ENCODE results near the gene OR5B12. TPM values are rescaled to one million over a fixed set of nuclear protein-coding genes. Genes with fewer than 3 reads are reported as not detected.
"Not testable (repeated sequence)": the region's sequence is repeated elsewhere in the genome, so short reads cannot be mapped to it uniquely, and the experiment has no call there.

OR5B12 gene
- total and polyA plus RNA-seq, 12 donors = not detected

DNA sequence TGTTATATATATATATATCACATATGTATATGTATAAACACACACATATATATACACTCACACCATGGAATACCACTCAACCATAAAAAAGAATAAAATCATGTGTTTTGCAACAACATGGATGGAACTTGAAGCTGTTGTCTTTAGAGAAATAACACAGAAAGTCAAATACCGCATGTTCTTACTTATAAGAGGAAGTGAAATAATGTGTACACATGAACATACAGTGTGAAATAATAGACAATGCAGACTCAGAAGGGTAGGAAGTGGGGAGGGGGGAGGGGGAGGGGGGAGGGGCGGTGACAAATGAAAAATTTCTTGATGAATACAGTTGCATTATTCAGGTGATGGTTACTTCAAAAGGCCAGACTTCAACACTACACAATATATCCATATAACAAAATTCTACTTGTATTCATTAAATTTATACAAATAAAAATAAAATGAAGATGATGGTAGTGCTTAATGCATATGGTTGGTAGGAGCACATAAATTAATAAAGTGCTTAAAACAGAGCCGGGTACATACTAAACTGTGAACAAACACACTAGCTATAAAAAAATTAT is 8.3 kb downstream of the OR5B12 start:
- no peaks in the 10 kb centered on the region for H3K4me1 ChIP-seq (replicated peaks in 1 of 2)
- H3K4me3 ChIP-seq = no peak overlapping the region
- H3K9me3 ChIP-seq (replicated peaks in 1 of 3) = no peaks in the 10 kb centered on the region
- intact Hi-C loops (cut with DNase I) = no loop called here
- no peak for DNase-seq
- no peak overlapping the region for H3K27ac ChIP-seq
- H3K36me3 ChIP-seq (replicated peaks in 1 of 2) = no peaks in the 10 kb centered on the region
- no peaks in the 10 kb centered on the region for H3K27me3 ChIP-seq
- TF ChIP-seq, protein P1, sequence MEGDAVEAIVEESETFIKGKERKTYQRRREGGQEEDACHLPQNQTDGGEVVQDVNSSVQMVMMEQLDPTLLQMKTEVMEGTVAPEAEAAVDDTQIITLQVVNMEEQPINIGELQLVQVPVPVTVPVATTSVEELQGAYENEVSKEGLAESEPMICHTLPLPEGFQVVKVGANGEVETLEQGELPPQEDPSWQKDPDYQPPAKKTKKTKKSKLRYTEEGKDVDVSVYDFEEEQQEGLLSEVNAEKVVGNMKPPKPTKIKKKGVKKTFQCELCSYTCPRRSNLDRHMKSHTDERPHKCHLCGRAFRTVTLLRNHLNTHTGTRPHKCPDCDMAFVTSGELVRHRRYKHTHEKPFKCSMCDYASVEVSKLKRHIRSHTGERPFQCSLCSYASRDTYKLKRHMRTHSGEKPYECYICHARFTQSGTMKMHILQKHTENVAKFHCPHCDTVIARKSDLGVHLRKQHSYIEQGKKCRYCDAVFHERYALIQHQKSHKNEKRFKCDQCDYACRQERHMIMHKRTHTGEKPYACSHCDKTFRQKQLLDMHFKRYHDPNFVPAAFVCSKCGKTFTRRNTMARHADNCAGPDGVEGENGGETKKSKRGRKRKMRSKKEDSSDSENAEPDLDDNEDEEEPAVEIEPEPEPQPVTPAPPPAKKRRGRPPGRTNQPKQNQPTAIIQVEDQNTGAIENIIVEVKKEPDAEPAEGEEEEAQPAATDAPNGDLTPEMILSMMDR (IDR thresholded peaks at IDR 0.05) = no peak
- no peak for TF ChIP-seq POLR2A (IDR thresholded peaks at IDR 0.05)
- 39 to 60% (median 53%) methylated on average over 3 of the region's 3 CpGs for WGBS, 4 donors

DNA sequence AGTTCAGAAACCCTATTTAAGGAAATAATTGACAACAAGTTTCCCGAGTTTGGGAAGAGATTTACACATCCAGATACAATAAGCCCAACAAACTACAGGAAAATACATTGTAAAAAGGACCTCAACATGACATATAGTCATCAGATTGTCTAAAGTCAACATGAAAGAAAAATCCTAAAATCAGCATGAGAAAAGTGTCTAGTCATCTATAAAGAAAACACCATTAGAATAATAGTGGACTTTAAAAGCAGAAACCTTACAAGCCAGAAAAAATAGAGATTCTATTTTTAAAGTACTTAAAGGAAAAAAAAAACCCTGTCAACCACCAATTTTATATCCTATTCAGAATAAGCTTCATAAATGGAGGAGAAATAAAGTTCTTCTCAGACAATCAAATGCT is 12.8 kb downstream of the OR5B12 start:
- intact Hi-C loops (cut with DNase I) = no loop called here
- H3K4me1 ChIP-seq (replicated peaks in 1 of 2) = no peaks in the 10 kb centered on the region
- WGBS, 4 donors = 9 to 49% (median 31%) methylated on average over 1 of the region's 1 CpG
- H3K27me3 ChIP-seq = no peaks in the 10 kb centered on the region
- DNase-seq = no peak
- H3K9me3 ChIP-seq (replicated peaks in 1 of 3) = no peaks in the 10 kb centered on the region
- TF ChIP-seq POLR2A (IDR thresholded peaks at IDR 0.05) = no peak
- TF ChIP-seq, protein P1 (IDR thresholded peaks at IDR 0.05) = no peak
- no peak overlapping the region for H3K4me3 ChIP-seq
- H3K27ac ChIP-seq = no peak overlapping the region
- H3K36me3 ChIP-seq (replicated peaks in 1 of 2) = no peaks in the 10 kb centered on the region

DNA sequence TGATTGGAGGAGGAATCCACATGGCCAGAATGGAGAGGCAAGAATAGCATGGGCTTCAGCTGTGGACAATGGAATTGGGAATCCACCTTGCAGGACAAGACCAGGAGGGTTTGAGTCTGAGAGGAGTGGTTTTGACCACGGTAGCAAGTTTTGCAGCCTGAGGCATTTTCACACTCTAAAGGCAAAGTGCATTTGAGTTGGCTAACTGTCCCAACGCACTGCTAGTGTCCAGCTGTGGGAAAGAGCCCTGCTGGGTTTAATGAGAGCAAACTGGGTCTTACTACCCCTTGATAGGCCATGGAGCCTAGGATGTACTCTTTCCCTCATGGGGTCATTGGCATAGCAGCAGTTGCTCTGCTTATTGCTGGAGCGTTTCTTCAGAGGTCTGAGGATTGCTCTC is 14.0 kb downstream of the OR5B12 start, which contains the start of gene OR5B2:
OR5B2 (minus strand) TSS at position 101 of the 400 bp plus-strand sequence. CDS start 4,860 bp downstream, outside the sequence.
- H3K27me3 ChIP-seq = no peaks in the 10 kb centered on the region
- DNase-seq = no peak
- WGBS, 4 donors = 57 to 67% (median 65%) methylated on average over 3 of the region's 3 CpGs
- TF ChIP-seq POLR2A (IDR thresholded peaks at IDR 0.05) = no peak
- TF ChIP-seq, protein P1 (IDR thresholded peaks at IDR 0.05) = no peak
- no peaks in the 10 kb centered on the region for H3K9me3 ChIP-seq (replicated peaks in 1 of 3)
- H3K36me3 ChIP-seq (replicated peaks in 1 of 2) = no peaks in the 10 kb centered on the region
- no peaks in the 10 kb centered on the region for H3K4me1 ChIP-seq (replicated peaks in 1 of 2)
- no peak within 1 kb of the TSS for H3K27ac ChIP-seq
- intact Hi-C loops (cut with DNase I) = no loop called here
- no peak within 1 kb of the TSS for H3K4me3 ChIP-seq

DNA sequence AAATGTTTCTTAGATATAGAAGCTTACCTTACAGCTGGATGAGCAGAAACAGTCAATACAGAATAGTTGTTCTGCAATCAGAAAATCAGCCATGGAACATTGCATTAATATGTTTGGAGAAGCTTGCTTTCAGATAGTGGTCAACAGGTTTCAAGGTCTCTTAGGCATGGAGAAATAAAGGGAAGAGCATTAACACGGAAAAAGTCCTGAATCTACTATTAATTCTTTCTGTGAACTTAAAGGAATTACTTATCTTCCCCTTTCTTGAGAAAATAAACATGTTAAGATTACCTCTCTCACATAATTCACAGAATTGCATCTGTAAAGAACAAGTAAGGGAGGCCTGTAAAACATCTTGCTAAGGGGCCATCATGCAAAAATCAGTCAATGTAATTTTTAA is 35.3 kb downstream of the OR5B12 start, which contains the start of gene OR5B3:
OR5B3 (minus strand) TSS at position 101 of the 400 bp plus-strand sequence. CDS start 3,465 bp downstream, outside the sequence.
- intact Hi-C loops (cut with DNase I) = no loop called here
- no peaks in the 10 kb centered on the region for H3K27me3 ChIP-seq
- WGBS, 4 donors = 46 to 55% (median 52%) methylated on average over 1 of the region's 1 CpG
- no peak within 1 kb of the TSS for H3K4me3 ChIP-seq
- TF ChIP-seq, protein P1 (IDR thresholded peaks at IDR 0.05) = no peak
- no peak for TF ChIP-seq POLR2A (IDR thresholded peaks at IDR 0.05)
- no peaks in the 10 kb centered on the region for H3K9me3 ChIP-seq (replicated peaks in 1 of 3)
- no peak within 1 kb of the TSS for H3K27ac ChIP-seq
- H3K4me1 ChIP-seq (replicated peaks in 1 of 2) = no peaks in the 10 kb centered on the region
- no peak for DNase-seq
- H3K36me3 ChIP-seq (replicated peaks in 1 of 2) = no peaks in the 10 kb centered on the region

DNA sequence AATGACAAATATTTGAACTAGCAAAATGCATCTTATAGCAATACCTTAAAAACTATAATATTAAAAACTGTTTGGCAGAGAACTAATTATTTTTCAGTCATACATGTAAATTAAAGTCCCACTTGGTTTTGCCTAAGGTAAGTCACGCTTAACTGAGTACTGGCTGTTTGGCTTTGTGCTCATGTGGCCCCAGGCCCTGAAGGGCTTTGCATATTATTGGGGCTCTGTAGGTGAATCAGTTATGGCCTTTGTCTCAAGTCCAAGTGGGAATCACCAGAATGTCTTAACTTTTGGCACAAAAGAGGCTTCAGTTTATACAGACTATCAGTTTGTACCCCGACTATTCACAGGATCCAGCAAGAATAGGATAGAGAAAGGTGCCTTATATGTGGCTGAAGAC is 42.4 kb downstream of the OR5B12 start:
- H3K27me3 ChIP-seq; H3K4me3 ChIP-seq; H3K36me3 ChIP-seq (replicated peaks in 1 of 2); H3K4me1 ChIP-seq (replicated peaks in 1 of 2); DNase-seq; H3K27ac ChIP-seq; intact Hi-C loops (cut with DNase I); H3K9me3 ChIP-seq (replicated peaks in 1 of 3): not testable (repeated sequence)
- WGBS, 4 donors = 42 to 88% methylated on average over 1 of the region's 2 CpGs; no CpG with 5 or more reads in 2 of the 4 donors
